Inferior parietal cortex (tissue), 1 donor: Measurements from ENCODE around the gene RNF10.
"Not testable (repeated sequence)": the region's sequence is repeated elsewhere in the genome, so short reads cannot be mapped to it uniquely, and the experiment has no call there.

ENCODE experiments used
- DNase-seq: peaks from one replicate; pipeline ENCODE4 v3.0.0-alpha.2; 2016; ENCODE audit errors: extremely low spot score

Gene RNF10

DNA sequence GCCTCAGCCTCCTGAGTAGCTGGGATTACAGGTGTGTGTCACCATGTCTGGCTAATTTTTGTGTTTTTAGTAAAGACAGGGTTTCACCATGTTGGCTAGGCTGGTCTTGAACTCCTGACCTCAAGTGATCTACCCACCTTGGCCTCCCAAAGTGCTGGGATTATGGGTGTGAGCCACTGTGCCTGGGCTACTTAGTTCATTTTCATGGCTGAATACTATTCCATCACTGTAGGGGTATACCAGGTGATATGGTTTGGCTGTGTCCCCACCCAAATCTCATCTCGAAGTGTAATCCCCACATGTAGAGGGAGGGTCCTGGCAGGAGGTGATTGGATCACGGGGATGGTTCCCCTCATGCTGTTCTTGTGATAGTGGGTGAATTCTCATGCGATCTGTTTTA lies 83.0 kb downstream of the RNF10 start:
- not testable (repeated sequence) for DNase-seq

DNA sequence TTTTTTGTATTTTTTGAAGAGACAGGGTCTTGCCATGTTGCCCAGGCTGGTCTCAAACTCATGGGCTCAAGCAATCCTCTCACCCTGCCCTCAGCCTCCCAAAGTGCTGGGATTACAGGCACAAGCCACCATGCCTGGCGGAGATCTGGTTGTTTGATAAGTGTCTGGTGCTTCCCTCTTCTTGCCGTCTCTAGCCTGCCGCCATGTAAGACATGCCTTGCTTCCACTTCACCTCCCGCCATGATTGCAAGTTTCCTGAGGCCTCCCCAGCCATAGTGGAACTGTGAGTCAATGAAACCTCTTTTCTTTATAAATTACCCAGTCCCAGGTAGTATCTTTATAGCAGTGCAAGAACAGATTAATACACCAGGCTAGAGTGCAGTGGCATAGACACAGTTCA lies 83.6 kb downstream of the RNF10 start:
- not testable (repeated sequence) for DNase-seq

GRCh38 chr12:120618954-120619615 lies 84.9 kb downstream of the RNF10 start:
- no peak for DNase-seq

GRCh38 chr12:120620624-120621023 lies 86.5 kb downstream of the RNF10 start:
- no peak for DNase-seq

- no peak for DNase-seq
Observed at GRCh38 chr12:120625557-120626419, 91.6 kb downstream of the RNF10 start.
